Stimulated activated CD8-positive, alpha-beta memory T cell treated with anti-CD3 and anti-CD28 coated beads, Interleukin-4, amount 100 ng/mL, for 1 hour (primary cell): ENCODE results near the gene UNC5CL.
A peak's percentile ranks its signal among the peaks of the same experiment; 100 is the strongest.

ENCODE experiments used
- DNase-seq, 2 donors: peaks; one replicate each; pipeline ENCODE4 v3.0.0-alpha.2; 2020; ENCODE audit warnings: low read depth in 2 of 2, low spot score in 1 of 2

Gene UNC5CL, protein sequence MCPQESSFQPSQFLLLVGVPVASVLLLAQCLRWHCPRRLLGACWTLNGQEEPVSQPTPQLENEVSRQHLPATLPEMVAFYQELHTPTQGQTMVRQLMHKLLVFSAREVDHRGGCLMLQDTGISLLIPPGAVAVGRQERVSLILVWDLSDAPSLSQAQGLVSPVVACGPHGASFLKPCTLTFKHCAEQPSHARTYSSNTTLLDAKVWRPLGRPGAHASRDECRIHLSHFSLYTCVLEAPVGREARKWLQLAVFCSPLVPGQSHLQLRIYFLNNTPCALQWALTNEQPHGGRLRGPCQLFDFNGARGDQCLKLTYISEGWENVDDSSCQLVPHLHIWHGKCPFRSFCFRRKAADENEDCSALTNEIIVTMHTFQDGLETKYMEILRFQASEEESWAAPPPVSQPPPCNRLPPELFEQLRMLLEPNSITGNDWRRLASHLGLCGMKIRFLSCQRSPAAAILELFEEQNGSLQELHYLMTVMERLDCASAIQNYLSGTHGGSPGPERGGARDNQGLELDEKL

DNA sequence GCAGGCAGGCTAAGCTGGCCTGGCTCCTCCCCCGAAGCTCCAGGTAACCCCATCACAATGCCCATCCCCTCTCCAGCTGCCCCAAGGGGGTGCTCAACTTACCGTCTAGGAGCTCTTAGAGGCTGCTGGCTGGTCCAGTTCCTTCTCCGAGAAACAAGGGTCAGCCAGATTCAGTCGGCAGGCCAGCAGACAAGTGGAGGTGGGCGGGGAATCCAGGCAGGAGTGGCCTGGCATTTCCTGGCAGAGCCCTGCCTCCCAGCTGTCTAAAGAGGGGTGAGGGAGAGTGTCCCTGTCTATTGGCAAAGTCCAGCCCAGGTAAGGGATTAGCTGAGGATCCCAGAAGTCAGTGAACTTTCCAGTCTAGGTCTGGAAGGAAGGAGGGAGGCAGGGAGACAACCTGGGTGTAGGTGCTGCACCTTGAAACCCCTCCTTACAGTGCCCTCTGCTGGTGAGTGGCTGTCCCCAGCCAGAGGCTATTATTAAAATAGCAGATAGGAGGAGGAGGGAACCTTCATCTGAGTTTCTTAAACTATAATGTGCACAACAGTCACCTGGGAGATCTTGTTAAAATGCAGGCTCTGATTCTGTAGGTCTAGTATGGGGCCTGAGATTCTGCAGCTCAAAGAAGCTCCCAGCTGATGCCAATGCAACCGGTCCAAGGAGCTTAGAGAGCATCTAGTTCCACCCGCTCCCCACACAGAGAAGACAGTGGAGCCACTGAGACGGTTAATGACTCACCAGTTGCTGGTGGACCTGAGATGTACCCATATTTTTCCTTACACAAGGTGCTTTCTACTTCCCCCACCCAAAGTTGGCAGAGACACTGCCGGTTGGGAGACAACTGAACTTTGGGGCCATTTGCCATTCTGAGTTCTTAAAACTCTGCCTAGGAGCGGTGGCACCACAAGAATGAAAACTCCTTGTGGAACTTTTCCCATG is at the start of gene UNC5CL:
Gene UNC5CL, minus strand, starts transcription at position 162 of the 939 bp plus-strand sequence. CDS start 4,147 bp downstream, outside the sequence.
- peak in 1 of 2 donors; percentile 27 for DNase-seq

DNA sequence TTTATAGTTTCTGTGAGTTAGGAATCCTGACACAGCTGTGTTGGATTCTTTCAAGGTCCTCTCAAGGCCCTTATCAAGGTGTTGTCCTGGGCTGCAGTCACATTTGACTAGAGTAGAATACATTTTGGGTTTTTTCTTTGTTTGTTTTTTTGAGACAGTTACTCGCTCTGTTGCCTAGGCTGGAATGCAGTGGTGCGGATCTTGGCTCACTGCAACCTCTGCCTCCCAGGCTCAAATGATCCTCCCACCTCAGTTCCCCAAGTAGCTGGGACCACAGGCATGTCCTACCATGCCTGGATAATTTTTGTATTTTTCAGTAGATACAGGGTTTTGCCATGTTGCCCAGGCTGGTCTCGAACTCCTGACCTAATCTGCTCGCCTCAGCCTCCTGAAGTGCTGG is 49.4 kb upstream of the UNC5CL start:
- no peak for DNase-seq

DNA sequence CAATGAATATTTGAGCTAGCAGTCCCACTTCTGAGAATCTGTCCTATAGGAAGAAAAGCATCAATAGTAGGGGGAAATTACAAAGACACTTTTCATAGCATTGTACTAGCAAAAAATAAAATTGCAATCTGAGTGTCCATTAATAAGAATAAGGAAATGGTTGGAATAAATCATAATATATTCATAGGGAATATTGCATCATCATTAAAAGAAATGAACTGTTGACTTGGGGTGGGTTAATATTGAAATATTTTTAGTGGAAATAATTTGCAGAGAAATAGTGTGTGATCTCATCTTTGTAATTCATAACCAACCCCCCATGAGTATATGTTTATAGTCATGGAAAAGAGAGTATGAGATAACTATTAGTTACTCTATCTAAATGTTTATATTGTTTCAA is 46.2 kb upstream of the UNC5CL start:
- no peak for DNase-seq

DNA sequence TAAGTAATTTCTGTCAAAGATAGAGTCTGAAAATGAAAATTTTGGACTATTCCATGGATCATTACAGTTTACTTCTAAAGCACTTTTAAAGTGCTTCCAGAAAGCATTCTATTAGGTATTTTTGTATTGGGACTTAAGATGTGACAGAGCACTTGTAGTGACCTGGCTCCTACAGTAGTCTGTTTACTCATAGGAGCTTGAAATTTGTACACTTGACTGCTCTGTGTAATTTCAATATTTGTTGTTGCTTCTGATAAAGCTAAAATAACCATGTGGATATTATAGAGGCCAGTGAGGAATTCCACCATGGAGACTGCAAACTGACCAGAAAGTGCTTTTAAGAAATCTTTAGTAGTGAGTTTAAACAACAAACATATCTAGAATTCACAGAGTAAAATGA is 44.1 kb upstream of the UNC5CL start:
- no peak for DNase-seq

DNA sequence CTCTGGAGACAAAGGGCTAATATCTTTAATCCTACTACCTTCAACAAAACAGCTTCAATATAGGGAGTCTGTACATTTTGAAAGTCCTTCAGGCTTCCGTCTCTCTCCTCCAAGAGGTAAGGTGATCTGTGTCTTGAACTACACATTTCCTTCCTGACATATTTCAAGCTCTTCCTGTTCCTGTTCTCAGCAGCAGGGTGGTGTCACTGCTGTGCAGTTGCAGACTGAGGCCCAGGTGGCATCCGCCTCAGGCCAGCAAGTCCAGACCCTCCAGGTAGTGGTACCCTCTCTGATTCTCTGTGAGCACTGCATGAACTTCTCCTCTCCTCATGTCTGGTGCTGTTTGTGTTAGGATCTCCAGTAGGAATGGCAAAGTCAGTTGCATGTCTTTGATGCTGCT is 41.6 kb upstream of the UNC5CL start:
- no peak for DNase-seq

DNA sequence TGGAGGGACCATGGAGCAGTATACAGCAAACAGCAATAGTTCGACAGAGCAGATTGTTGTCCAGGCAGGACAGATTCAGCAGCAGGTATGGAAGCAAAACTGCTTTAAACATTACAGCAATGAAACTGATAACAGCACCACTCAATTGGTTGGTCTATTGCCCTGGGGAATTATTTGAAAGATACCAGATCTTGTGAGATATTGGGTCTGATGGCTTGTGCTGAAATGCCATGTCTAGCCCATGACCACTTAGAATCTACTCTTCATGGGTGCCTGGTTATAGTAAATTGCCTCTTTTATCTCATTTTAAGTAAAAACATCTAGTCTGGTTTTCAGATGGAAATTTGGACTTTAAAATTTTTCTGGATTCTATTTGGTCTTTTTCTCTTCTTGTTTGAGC is 40.1 kb upstream of the UNC5CL start:
- DNase-seq = no peak

DNA sequence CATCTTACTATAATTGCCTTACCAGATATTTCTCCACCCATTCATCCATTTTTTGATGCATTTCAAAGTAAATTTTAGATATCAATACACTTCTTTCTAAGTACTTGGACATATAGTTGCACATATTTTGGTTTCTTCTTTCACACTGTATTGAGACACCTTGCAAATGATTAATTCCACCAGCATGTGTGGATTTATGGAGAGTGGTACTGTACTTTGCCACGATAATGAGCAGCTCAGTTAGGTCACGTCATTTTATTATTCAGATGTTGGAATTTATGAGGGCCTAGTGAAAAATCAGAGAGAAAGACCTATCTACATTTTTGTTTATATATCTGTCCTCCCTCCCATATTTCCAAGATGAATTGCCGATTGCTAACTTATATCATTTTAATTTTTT is 39.1 kb upstream of the UNC5CL start:
- no peak for DNase-seq

DNA sequence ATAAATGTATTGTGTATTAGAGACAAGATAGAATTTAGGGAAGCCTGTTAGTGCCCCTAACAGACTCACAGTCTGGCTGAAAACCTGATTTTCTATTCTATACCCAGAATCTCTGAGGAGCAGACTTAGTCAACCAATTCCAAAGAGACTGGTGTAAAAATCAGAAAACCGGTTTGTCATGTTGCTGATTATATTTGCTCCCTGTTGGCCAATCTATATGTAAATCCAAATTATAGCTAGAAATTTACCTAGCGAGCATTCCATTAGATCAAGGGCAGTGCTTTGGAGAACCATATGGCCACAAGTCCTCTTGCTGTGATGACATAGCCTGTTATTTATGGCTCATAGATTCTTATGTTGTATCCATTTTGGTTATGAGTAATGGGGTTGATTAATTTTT is 38.5 kb upstream of the UNC5CL start:
- DNase-seq = no peak

DNA sequence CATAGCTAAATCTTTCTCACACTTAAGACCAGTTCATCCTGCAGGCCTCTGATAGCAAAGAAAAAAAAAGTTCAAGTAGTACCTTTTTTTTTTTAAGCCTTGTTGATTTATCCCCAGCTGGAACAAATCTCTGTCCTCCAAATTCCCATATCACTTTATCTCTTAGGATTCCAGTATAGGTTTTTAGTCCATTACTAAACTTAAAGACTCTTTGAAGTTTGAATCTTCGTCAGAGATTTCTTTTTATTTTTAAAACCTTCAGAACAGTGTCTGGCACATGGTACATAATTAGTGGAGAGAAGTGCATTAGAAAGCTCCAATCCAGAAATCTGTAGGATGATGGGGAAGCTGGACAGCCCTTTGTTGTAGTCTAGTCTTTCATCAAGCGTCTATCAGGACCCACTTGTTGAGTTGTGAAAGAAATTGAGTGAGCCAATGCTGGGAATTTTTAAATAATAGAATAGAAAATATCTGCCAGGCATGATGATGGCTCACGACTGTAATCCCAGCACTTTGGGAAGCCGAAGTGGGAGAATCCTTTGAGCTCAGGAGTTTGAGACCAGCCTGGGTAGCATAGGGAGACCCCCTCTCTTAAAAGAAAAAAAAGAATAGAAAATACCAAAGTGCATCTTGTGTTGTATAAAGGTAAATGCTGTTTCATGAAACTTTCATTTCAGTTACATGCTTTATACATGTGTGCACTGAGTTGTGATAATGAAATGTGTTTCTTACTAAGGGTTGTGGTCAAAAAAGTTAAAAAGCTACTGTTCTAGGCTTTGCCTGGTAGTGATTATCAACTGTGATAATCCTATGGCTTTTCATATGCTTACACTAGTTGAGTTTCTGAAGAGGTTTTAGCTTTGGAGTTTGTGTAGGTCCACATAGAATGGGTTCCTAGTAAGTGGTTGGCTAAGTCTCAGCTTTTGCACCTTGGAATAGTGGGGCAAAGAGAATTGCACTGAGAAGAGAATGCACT is 36.9 kb upstream of the UNC5CL start:
- no peak for DNase-seq

DNA sequence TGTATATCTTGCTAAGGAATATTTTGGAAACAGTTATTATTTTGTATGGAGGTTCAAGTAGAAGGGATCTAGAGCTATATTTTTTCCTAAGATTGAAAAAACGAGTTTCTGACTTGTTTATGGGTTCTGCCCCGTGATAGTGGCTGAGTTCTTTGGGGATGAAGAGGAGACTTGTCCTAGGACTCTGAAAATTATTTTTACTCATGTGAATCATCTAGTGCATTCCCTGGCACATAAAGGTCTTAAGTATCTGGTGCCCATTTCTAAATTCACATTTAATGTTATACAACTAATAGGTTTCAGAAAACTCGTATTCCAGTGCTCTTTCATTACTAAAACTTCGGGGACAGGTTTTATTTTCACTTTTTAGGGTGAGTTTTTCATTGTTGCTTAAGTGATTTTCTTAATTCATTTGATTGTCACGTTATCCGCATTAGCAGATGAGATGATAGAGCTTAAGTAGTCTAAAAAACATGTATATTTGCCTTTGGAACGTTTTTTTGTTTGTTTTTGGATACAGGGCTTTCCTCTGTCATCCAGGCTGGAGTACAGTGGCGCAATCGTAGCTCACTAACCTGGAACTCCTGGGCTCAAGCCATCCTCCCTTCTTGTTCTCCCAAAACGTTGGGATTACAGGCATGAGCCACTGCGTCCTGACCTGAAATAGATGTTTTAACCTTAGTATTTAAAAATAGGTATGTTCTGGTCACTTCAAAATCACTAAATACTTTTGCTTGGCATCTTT is 35.8 kb upstream of the UNC5CL start:
- DNase-seq = no peak

DNA sequence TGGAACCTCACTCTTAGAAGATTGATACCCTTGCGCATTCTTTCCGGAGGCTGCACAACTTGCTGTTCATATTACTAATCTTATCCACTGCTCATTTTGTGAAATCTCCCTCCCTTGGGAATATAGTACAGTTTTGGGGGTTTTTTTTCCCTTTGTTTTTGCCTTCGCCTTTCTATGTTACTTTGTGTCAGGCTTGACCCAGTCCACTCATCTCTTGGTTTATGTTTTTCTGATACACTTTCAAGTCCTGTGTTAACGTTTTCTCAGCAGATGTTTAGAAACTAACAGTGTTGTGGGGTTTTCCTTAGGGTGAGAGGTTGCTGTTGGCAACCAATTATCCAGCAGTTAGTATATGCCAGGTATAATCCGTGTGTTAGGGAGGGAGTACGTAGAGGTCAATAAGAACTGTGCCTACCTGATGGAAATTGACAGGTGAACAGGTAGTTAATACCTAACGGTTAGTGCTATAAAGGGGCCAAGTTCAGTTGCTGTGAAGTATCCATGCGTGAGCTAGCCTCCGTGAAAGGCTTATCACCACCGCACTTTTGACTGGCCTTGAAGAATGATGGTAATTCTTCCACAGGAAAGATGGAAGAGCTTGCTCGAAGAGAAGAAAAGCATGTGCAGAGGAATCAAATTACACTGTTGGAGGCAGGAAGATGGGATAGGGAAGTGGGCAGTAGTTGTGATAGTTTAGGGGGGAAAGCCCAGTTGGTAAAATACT is 35.1 kb upstream of the UNC5CL start:
- no peak for DNase-seq

DNA sequence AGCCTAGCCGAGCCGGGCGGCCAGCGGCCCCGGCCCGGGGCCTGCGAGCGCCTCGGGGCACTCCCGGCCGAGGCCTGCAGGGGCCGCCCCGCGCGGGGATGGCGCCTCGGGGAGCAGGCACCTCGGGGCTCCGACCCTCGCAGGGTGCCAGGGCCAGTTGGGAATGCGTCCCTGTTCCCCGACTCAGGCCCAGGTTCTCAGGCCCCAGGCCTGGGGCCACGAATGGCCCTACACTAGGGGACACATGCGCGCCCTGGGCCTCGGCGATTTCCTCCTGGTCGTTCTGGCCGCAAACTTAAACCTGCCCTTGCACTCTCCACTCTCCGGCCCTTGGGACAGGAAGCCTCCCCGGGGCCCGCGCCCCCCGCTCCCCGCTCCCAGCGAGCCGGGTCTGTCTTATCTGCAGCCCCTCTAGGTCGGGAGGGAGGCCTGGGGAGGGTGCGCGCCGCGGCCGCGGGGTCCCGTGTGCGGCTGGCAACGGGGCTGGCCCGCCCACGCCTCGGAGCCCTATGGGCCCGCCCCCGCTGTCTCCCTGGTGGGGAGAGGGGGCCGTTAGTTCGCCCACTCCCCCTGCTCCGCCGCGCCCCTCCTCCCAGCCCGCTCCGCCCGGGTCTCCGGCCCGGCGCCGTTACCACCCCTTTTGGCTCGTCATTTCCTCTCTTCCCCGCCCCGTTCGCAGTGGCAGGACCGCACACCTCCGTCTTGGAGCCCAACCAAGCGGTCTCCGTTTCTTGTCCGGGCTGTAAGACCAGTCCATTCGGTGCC is 34.4 kb upstream of the UNC5CL start:
- peak; percentile 55 to 65 for DNase-seq

DNA sequence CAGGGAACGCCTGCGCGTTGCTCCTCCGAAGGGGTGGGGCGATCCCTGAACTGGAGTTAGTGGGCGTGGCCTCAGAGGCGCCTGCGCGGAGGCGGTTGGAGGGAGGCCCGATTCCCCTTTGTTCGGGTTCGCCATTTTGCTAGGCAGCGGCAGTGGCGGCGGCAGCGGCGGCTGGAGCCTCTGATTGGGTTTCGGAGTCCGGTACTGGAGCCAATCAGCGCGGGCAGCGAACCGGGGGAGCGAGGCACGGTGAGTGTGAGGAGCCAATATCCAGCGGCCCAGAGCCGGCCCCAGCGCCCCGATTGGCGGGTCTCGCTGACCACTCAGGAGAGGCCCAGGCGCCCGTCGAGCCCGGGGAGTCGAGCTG is 33.8 kb upstream of the UNC5CL start, which contains the start of gene NFYA:
Gene NFYA, plus strand, starts transcription at position 139 of the 367 bp plus-strand sequence. CDS start 6,116 bp downstream, outside the sequence.
- DNase-seq = peak in 1 of 2 donors; percentile 100

DNA sequence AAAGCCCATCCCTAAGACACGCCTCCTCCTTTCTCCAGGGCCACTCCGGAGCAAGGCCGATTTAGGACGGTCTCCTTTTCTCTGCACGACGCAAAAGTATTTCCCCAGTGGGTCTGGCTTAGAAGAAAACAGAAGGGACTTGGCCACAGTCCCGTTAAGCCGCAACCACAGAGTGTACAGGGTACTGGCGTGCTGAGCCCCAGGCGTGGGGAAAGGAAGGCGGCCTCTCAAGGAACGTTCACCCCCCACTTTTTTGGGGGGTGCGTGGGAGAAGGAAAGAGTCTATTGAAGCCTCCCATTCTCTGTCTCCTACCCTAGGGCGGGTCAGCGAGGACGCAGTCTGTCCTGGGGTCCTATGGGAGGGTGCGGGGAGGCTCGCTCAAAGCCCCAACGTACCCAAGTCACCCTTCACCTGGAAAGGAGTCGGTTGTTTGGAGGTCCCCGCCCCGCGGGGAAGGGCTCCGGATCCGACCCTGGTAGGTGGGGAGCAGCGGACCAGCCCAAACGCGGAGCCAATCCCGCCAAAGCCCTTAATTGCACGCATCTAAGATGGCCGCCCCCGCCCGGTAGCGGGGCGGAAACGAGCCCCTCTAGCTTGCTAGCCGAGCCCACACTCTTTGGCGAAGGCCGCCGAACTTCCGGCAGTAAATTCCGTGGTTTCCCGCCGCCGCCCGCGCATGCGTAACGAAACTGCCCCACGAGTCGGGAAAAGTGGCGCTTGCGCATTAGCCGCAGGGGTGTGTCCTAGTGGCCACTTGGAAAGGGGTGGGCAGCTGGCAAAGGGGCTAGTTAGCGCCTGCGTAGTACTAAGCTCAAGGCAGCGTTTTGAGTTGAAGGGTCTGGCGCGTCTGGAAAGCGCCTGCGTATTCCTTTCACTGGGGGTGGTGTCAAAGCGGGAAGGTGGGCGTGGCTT is 33.2 kb upstream of the UNC5CL start, which contains the start of gene OARD1:
Gene OARD1, minus strand, starts transcription at position 434 of the 913 bp plus-strand sequence. CDS start 722 bp downstream, outside the sequence.
- peak; percentile 99 to 100 for DNase-seq

DNA sequence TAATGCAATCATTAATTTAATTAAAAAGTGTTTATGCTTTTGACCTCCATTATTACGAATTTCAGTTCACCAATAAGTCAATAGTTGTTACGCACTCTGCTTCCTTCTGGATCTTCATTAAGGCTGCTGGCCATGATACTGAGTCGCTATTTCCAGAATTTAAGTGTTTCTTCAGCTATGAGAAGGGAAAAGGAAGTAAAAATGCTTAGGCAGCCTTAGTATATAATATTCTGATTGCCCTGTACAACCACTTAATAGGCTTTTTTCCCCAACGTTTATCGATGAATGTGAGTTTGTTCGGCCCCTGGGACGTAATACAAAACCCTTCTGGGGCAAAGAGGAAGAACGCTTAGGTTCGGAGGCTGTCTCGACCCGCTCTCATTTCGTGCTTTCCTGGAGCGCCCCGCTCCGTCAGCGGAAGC is 32.5 kb upstream of the UNC5CL start:
- no peak for DNase-seq

DNA sequence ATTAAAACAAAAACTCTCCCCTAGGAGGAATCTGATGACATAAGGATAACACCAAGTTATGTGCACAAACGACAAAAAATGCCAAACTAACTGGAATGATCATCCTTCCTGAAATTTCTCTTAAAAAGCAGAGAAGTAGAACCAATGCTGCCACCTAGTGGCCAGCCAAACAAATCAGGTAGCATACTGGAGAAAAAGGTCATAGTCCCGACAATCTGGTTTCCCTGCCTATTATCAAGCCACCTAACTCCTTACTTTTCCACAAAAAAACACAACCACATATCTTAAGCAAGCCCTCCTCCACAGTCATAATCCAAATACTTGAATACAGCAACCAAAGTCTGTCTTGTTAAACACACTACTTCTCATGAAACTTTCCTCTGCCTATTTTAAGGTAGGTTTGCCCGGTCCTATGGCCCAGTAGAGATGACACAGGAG is 27.9 kb upstream of the UNC5CL start:
- peak; percentile 13 to 41 for DNase-seq

DNA sequence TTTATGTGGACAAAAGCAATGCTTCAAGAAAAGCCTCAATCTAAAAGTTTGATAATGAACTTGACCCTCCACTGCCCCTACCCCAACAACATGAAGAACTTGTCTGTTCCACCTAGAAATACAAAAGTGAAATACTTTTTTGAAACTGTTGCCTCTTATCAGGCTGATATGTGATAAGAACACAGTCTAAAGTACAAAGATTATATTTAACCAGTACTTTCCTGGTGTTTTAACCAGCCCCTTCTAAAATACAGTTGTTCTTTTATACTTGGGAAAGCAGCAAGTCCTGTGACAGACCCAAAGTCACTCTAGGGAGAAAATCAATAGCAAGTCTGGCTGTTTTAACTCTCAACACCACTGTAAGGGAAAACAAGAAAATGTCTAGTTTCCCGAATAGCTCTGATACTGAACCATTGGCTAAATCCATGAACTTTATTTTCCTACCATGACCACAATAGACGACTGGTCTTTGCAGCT is 26.6 kb upstream of the UNC5CL start:
- no peak for DNase-seq
